ENCODE results near the gene UTS2B. TPM values are rescaled to one million over a fixed set of nuclear protein-coding genes. Genes with fewer than 3 reads are reported as not detected.
A peak's percentile ranks its signal among the peaks of the same experiment; 100 is the strongest.

Gene UTS2B
- total and polyA plus RNA-seq, 2 of the 4 experiments (the other 2 are of a cell fraction): 0.72 to 0.79 TPM

- dilution Hi-C loops (cut with HindIII; ENCODE audit: low sequenced_read_pairs, unreplicated experiment): no loop called here
- H3K27ac ChIP-seq (ENCODE audit: insufficient read depth, low read length): no peak overlapping the region
- in situ Hi-C loops (cut with MboI; ENCODE audit: low sequenced_read_pairs): no loop called here
- H3K27me3 ChIP-seq (ENCODE audit: control insufficient read depth, insufficient read depth, low read length): no peaks in the 10 kb centered on the region
- peak overlapping the region; percentile 9; the same call in 1 of the 2 replicates for H4K5ac ChIP-seq (ENCODE audit: low read depth, low read length)
- no peak overlapping the region; the same call in 2 of the 3 replicates for H2BK15ac ChIP-seq (ENCODE audit: low read depth, low read length)
- H2BK20ac ChIP-seq (ENCODE audit: low read depth, low read length): no peak overlapping the region
- no peak for DNase-seq
- no TSS peak for BruUV-seq (replicated peaks)
- H4K91ac ChIP-seq (ENCODE audit: insufficient read depth, low read depth, low read length): no peak overlapping the region
- H3K18ac ChIP-seq (ENCODE audit: low read depth, low read length): peak overlapping the region; percentile 58; the same call in 1 of the 2 replicates
- H2AK5ac ChIP-seq (ENCODE audit: low read depth, low read length): no peak overlapping the region; the same call in 1 of the 2 replicates
- no peak overlapping the region for H2BK120ac ChIP-seq (ENCODE audit: low read depth, low read length)
- peaks cover 11% of the 10 kb centered on the region for H3K36me3 ChIP-seq (ENCODE audit: control insufficient read depth, insufficient read depth, low read length)
- peaks cover 27% of the 10 kb centered on the region; the same call in 1 of the 2 replicates for H4K20me1 ChIP-seq (ENCODE audit: insufficient read depth, low read length)
- intact Hi-C loops (cut with micrococcal nuclease): no loop called here
- no peak overlapping the region for H3K4ac ChIP-seq (ENCODE audit: low read depth, low read length)
- ChIA-PET POLR2A (ENCODE audit: unreplicated experiment) (no interaction called here), CTCF (no interaction called here)
- H3K9me3 ChIP-seq (ENCODE audit: control insufficient read depth, insufficient read depth, low read length): no peaks in the 10 kb centered on the region
- H3K23ac ChIP-seq (ENCODE audit: low read depth, low read length): peak overlapping the region; percentile 14; the same call in 1 of the 2 replicates
- peaks cover 23% of the 10 kb centered on the region for H3K9me1 ChIP-seq (ENCODE audit: insufficient read depth, low read length)
- H4K8ac ChIP-seq (ENCODE audit: low read depth in 2 of 2, low read length in 2 of 2): 0 out of 4 replicates have a peak overlapping the region, but pooled peaks of 1 of the 2 experiments have one; percentile 34
- H3K56ac ChIP-seq (ENCODE audit: extremely low read depth, insufficient read depth, low read length): no peak overlapping the region
- no peak overlapping the region for H3K4me3 ChIP-seq (ENCODE audit: insufficient read depth, low read depth, low read length)
- H3K4me1 ChIP-seq (ENCODE audit: control insufficient read depth, insufficient read depth, low read length): peaks cover 25% of the 10 kb centered on the region
- peak overlapping the region; percentile 15 for H2BK5ac ChIP-seq (ENCODE audit: low read depth, low read length, poor library complexity, severe bottlenecking)
- H3K14ac ChIP-seq (replicated peaks; ENCODE audit: low read depth, low read length): no peak overlapping the region; the same call in 1 of the 2 replicates
- no peak overlapping the region for H2AK9ac ChIP-seq (replicated peaks; ENCODE audit: low read depth, low read length, poor library complexity)
- TF ChIP-seq MAZ (IDR thresholded peaks at IDR 0.05; ENCODE audit: borderline replicate concordance, low read depth, low read length) (no peak), NFE2L2 (IDR thresholded peaks at IDR 0.05; ENCODE audit: low read depth, low read length) (no peak), RFX5 (IDR thresholded peaks at IDR 0.05; ENCODE audit: low read depth, low read length) (no peak), RCOR1 (IDR thresholded peaks at IDR 0.05; ENCODE audit: insufficient replicate concordance, low read length) (no peak), MAFK (IDR thresholded peaks at IDR 0.05; ENCODE audit: low read depth, low read length) (no peak), CEBPB (IDR thresholded peaks at IDR 0.05; ENCODE audit: low read depth, low read length) (no peak), RAD21 (IDR thresholded peaks at IDR 0.05; ENCODE audit: low read length) (no peak), BHLHE40 (IDR thresholded peaks at IDR 0.05; ENCODE audit: low read depth, low read length) (no peak), CHD1 (IDR thresholded peaks at IDR 0.05; ENCODE audit: low read depth, low read length) (no peak), FOS (IDR thresholded peaks at IDR 0.05; ENCODE audit: low read depth, low read length) (no peak), USF2 (IDR thresholded peaks at IDR 0.05; ENCODE audit: low read depth, low read length) (no peak), MXI1 (IDR thresholded peaks at IDR 0.05; ENCODE audit: borderline replicate concordance, low read depth, low read length) (no peak), POLR2A (IDR thresholded peaks at IDR 0.05; ENCODE audit: low read depth, low read length) (no peak), SMC3 (IDR thresholded peaks at IDR 0.05; ENCODE audit: low read depth, low read length) (no peak)
- TF ChIP-seq, protein P1, sequence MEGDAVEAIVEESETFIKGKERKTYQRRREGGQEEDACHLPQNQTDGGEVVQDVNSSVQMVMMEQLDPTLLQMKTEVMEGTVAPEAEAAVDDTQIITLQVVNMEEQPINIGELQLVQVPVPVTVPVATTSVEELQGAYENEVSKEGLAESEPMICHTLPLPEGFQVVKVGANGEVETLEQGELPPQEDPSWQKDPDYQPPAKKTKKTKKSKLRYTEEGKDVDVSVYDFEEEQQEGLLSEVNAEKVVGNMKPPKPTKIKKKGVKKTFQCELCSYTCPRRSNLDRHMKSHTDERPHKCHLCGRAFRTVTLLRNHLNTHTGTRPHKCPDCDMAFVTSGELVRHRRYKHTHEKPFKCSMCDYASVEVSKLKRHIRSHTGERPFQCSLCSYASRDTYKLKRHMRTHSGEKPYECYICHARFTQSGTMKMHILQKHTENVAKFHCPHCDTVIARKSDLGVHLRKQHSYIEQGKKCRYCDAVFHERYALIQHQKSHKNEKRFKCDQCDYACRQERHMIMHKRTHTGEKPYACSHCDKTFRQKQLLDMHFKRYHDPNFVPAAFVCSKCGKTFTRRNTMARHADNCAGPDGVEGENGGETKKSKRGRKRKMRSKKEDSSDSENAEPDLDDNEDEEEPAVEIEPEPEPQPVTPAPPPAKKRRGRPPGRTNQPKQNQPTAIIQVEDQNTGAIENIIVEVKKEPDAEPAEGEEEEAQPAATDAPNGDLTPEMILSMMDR (conservative IDR thresholded peaks at IDR 0.05; ENCODE audit: low read depth, low read length): no peak
- TF ChIP-seq, protein P2, sequence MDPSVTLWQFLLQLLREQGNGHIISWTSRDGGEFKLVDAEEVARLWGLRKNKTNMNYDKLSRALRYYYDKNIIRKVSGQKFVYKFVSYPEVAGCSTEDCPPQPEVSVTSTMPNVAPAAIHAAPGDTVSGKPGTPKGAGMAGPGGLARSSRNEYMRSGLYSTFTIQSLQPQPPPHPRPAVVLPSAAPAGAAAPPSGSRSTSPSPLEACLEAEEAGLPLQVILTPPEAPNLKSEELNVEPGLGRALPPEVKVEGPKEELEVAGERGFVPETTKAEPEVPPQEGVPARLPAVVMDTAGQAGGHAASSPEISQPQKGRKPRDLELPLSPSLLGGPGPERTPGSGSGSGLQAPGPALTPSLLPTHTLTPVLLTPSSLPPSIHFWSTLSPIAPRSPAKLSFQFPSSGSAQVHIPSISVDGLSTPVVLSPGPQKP (IDR thresholded peaks at IDR 0.05; ENCODE audit: borderline replicate concordance, low read depth, low read length): no peak
- peaks cover 33 to 58% of the 10 kb centered on the region in 2 experiments for H3K79me1 ChIP-seq (ENCODE audit: low read depth in 1 of 2, low read length in 2 of 2)
- H2AFZ ChIP-seq (replicated peaks; ENCODE audit: low read length, poor library complexity): no peak overlapping the region
- no peak overlapping the region; the same call in 1 of the 2 replicates for H3K4me2 ChIP-seq (ENCODE audit: low read depth, low read length)
- no peak overlapping the region for H3K9ac ChIP-seq (ENCODE audit: low read depth, low read length)
- ATAC-seq (ENCODE audit: low read depth): no peak
- WGBS, 2 experiments (ENCODE audit: extremely low coverage in 2 of 2, insufficient read length in 1 of 2): 100% methylated on average over 1 of the region's 4 CpGs; no CpG with 5 or more reads in 1 of the 2 experiments
Observed at GRCh38 chr3:191355406-191355805, 25.1 kb upstream of the UTS2B start.

All from IMR-90 (cell line).